DMS 273 (cell line): ENCODE results near the gene SLC7A6.

ENCODE experiments used
- DNase-seq: peaks from one replicate; lab custom pipeline; 2025; ENCODE audit not compliant: unreplicated experiment; lab: John Stamatoyannopoulos, UW

SLC7A6 gene

GRCh38 chr16:68253721-68254120 lies 10.6 kb upstream of the SLC7A6 start:
- DNase-seq, result no peak

GRCh38 chr16:68255712-68256111 lies 8.6 kb upstream of the SLC7A6 start:
- DNase-seq, result no peak

GRCh38 chr16:68257251-68257905 lies 6.9 kb upstream of the SLC7A6 start:
- DNase-seq, result peak; percentile 55

- no peak for DNase-seq
Observed at GRCh38 chr16:68257906-68258800, 6.2 kb upstream of the SLC7A6 start.

GRCh38 chr16:68259007-68259825 lies 5.1 kb upstream of the SLC7A6 start:
- DNase-seq, result no peak

GRCh38 chr16:68263559-68264127 lies 683 bp upstream of the SLC7A6 start:
- DNase-seq, result no peak

- peak; percentile 80 for DNase-seq
Observed at GRCh38 chr16:68265078-68265920, 973 bp downstream of the SLC7A6 start.

GRCh38 chr16:68267612-68268405 lies 3.5 kb downstream of the SLC7A6 start:
- DNase-seq, result peak; percentile 79

- no peak for DNase-seq
Observed at GRCh38 chr16:68269793-68270192, 5.5 kb downstream of the SLC7A6 start.

- DNase-seq, result no peak
Observed at GRCh38 chr16:68270353-68270752, 6.0 kb downstream of the SLC7A6 start.

GRCh38 chr16:68272507-68273209 lies 8.3 kb downstream of the SLC7A6 start:
- DNase-seq, result no peak

- no peak for DNase-seq
Observed at GRCh38 chr16:68273459-68273858, 9.1 kb downstream of the SLC7A6 start.

GRCh38 chr16:68273896-68274295 lies 9.6 kb downstream of the SLC7A6 start:
- DNase-seq, result no peak

- DNase-seq, result no peak
Observed at GRCh38 chr16:68274441-68274840, 10.1 kb downstream of the SLC7A6 start.

GRCh38 chr16:68275611-68276191 lies 11.4 kb downstream of the SLC7A6 start:
- peak; percentile 83 for DNase-seq

- DNase-seq, result no peak
Observed at GRCh38 chr16:68276223-68276622, 11.9 kb downstream of the SLC7A6 start.

GRCh38 chr16:68279726-68280558 lies 15.6 kb downstream of the SLC7A6 start:
- no peak for DNase-seq
